Ammon's horn (tissue), 1 donor: ENCODE measurements around the gene CASKIN2.
"Not testable (repeated sequence)": the region's sequence is repeated elsewhere in the genome, so short reads cannot be mapped to it uniquely, and the experiment has no call there.

Source experiments
- DNase-seq: peaks from one replicate; pipeline ENCODE4 v3.0.0-alpha.2; 2016; ENCODE audit warnings: low spot score

Gene CASKIN2

GRCh38 chr17:75468291-75468754, 47.0 kb downstream of the CASKIN2 start:
- DNase-seq = peak; percentile 58

GRCh38 chr17:75465039-75465438, 50.3 kb downstream of the CASKIN2 start:
- no peak for DNase-seq

GRCh38 chr17:75463603-75464002, 51.7 kb downstream of the CASKIN2 start:
- DNase-seq = no peak

GRCh38 chr17:75460295-75460694, 55.0 kb downstream of the CASKIN2 start:
- DNase-seq = no peak

- DNase-seq = peak; percentile 63
These were observed 55.6 kb downstream of the CASKIN2 start for GRCh38 chr17:75459590-75460267.

GRCh38 chr17:75459246-75459589, 56.1 kb downstream of the CASKIN2 start:
- no peak for DNase-seq

GRCh38 chr17:75457047-75457654, 58.2 kb downstream of the CASKIN2 start:
- DNase-seq = peak; percentile 62

- DNase-seq = peak; percentile 99
These were observed 58.8 kb downstream of the CASKIN2 start, which contains the start of gene TMEM94 for GRCh38 chr17:75456417-75457046. TSS of gene TMEM94 (plus strand) at chr17:75456635. CDS start at chr17:75471906, 15,271 bp downstream.

GRCh38 chr17:75456039-75456416, 59.3 kb downstream of the CASKIN2 start:
- no peak for DNase-seq

- not testable (repeated sequence) for DNase-seq
These were observed 60.7 kb downstream of the CASKIN2 start for GRCh38 chr17:75454672-75455071.

- no peak for DNase-seq
These were observed 61.1 kb downstream of the CASKIN2 start for GRCh38 chr17:75454193-75454592.

- DNase-seq = no peak
These were observed 65.1 kb downstream of the CASKIN2 start for GRCh38 chr17:75450270-75450669.
